Liver (tissue), 9 donors: ENCODE data around the gene CACNG4. TPM values are rescaled to one million over a fixed set of nuclear protein-coding genes. Genes with fewer than 3 reads are reported as not detected.
"Not testable (repeated sequence)": the region's sequence is repeated elsewhere in the genome, so short reads cannot be mapped to it uniquely, and the experiment has no call there.

ENCODE experiments used
- DNase-seq: peaks from one replicate; pipeline ENCODE4 v3.0.0-alpha.2; 2017; ENCODE audit warnings: low spot score
- H3K27ac ChIP-seq, 2 donors: one replicate each; pipeline ENCODE4 v1.7.0; 2013; ENCODE audit warnings: inconsistent platforms in 2 of 2, low read length in 2 of 2, control low read depth in 1 of 2, low read depth in 1 of 2, mild to moderate bottlenecking in 1 of 2
- H3K27me3 ChIP-seq, 4 donors: one replicate each; pipeline versions ENCODE4 v1.6.1 to v1.7.0; 2013; ENCODE audit warnings: low read length in 3 of 4, inconsistent platforms in 1 of 4, mild to moderate bottlenecking in 1 of 4, moderate library complexity in 1 of 4; ENCODE audit not compliant: control insufficient read depth in 4 of 4, insufficient read depth in 4 of 4
- H3K36me3 ChIP-seq, 4 donors: one replicate each; pipeline versions ENCODE4 v1.6.1 to v1.7.0; 2013; ENCODE audit warnings: low read length in 3 of 4, mild to moderate bottlenecking in 3 of 4, low read depth in 1 of 4, moderate library complexity in 1 of 4; ENCODE audit not compliant: control insufficient read depth in 4 of 4, insufficient read depth in 3 of 4
- H3K4me1 ChIP-seq, 4 donors: one replicate each; pipeline versions ENCODE4 v1.6.1 to v1.7.0; 2013; ENCODE audit warnings: low read length in 3 of 4, mild to moderate bottlenecking in 3 of 4, moderate library complexity in 1 of 4; ENCODE audit not compliant: control insufficient read depth in 4 of 4, insufficient read depth in 4 of 4
- H3K4me3 ChIP-seq, 3 donors: one replicate each; pipeline versions ENCODE4 v1.6.1 to v1.7.0; 2013; ENCODE audit warnings: low read length in 3 of 3, control low read depth in 1 of 3, low read depth in 1 of 3, mild to moderate bottlenecking in 1 of 3
- H3K9ac ChIP-seq, 2 donors: one replicate each; pipeline ENCODE4 v1.7.0; 2013; ENCODE audit warnings: low read length in 2 of 2, mild to moderate bottlenecking in 2 of 2, moderate library complexity in 2 of 2, control low read depth in 1 of 2, low read depth in 1 of 2
- H3K9me3 ChIP-seq, 4 donors: one replicate each; pipeline versions ENCODE4 v1.6.1 to v1.7.0; 2013; ENCODE audit warnings: low read length in 3 of 4; ENCODE audit not compliant: control insufficient read depth in 4 of 4
- ATF3 ChIP-seq: IDR thresholded peaks from 2 replicates; pipeline ENCODE4 v1.6.1; 2016; ENCODE audit warnings: antibody characterized with exemption
- CTCF ChIP-seq: fragments of 150-350 bp; IDR thresholded peaks from 2 replicates; pipeline ENCODE4 v1.5.1; 2017; ENCODE audit warnings: improper control_type of control experiment, low read depth, low read length; ENCODE audit not compliant: missing input control
- EGR1 ChIP-seq, 2 donors: IDR thresholded peaks; 2 replicates each; pipeline ENCODE4 v1.6.1; 2016 to 2018; ENCODE audit warnings: antibody characterized with exemption in 2 of 2, low read depth in 2 of 2
- FOXA1 ChIP-seq: IDR thresholded peaks from 2 replicates; pipeline ENCODE4 v1.6.1; 2016; ENCODE audit warnings: antibody characterized with exemption
- FOXA2 ChIP-seq: IDR thresholded peaks from 2 replicates; pipeline ENCODE4 v1.6.1; 2016; ENCODE audit warnings: antibody characterized with exemption
- GABPA ChIP-seq, 2 donors: IDR thresholded peaks in 1 of 2; conservative IDR thresholded peaks in 1 of 2; 2 replicates each; pipeline ENCODE4 v1.6.1; 2016; ENCODE audit warnings: antibody characterized with exemption in 2 of 2, mild to moderate bottlenecking in 1 of 2, moderate library complexity in 1 of 2
- HNF4G ChIP-seq: IDR thresholded peaks from 2 replicates; pipeline ENCODE4 v1.6.1; 2016; ENCODE audit warnings: antibody characterized with exemption
- JUND ChIP-seq, 2 donors: IDR thresholded peaks; 2 replicates each; pipeline ENCODE4 v1.6.1; 2016; ENCODE audit warnings: antibody characterized with exemption in 2 of 2
- MAX ChIP-seq: IDR thresholded peaks from 2 replicates; pipeline ENCODE4 v1.6.1; 2016; ENCODE audit warnings: antibody characterized with exemption
- NR2F2 ChIP-seq: IDR thresholded peaks from 2 replicates; pipeline ENCODE4 v1.6.1; 2016; ENCODE audit warnings: antibody characterized with exemption
- RAD21 ChIP-seq, 2 donors: IDR thresholded peaks; 2 replicates each; pipeline ENCODE4 v1.6.1; 2016; ENCODE audit warnings: antibody characterized with exemption in 2 of 2, mild to moderate bottlenecking in 2 of 2
- REST ChIP-seq: IDR thresholded peaks from 2 replicates; pipeline ENCODE4 v1.6.1; 2016; ENCODE audit warnings: antibody characterized with exemption, mild to moderate bottlenecking
- RXRA ChIP-seq, 2 donors: IDR thresholded peaks; 2 replicates each; pipeline ENCODE4 v1.6.1; 2017 to 2018; ENCODE audit warnings: antibody characterized with exemption in 2 of 2, mild to moderate bottlenecking in 1 of 2
- SP1 ChIP-seq: IDR thresholded peaks from 2 replicates; pipeline ENCODE4 v1.6.1; 2018; ENCODE audit warnings: antibody characterized with exemption, mild to moderate bottlenecking
- TAF1 ChIP-seq: conservative IDR thresholded peaks from 2 replicates; pipeline ENCODE4 v1.6.1; 2016; ENCODE audit warnings: antibody characterized with exemption, mild to moderate bottlenecking
- YY1 ChIP-seq: IDR thresholded peaks from 2 replicates; pipeline ENCODE4 v1.6.1; 2016; ENCODE audit warnings: antibody characterized with exemption, mild to moderate bottlenecking
- ZBTB33 ChIP-seq: IDR thresholded peaks from 2 replicates; pipeline ENCODE4 v1.6.1; 2016; ENCODE audit warnings: antibody characterized with exemption
- WGBS: extraction: QIAGEN DNeasy Blood & Tissue Kit; methylation state at CpG from one replicate; pipeline ENCODE4 v1.1.7; 2013; 5-methylcytosine and 5-hydroxymethylcytosine counted together
- polyA plus RNA-seq, 2 donors: library from polyadenylated mRNA; stranded (reverse) in 1 of 2; unstranded in 1 of 2; fragments of 200-250 nt in 1 of 2; fragments of >200 nt in 1 of 2; fragmentation: Nextera tagmentation in 1 of 2; extraction: Ambion mirVana in 1 of 2; gene quantifications; one replicate each; pipeline versions ENCODE4 v1.2.1 to v1.2.3, GENCODE V29; 2013 to 2015
- total RNA-seq, 2 donors: library from RNA; depleted of rRNA; stranded (reverse); fragments of >200 nt; gene quantifications; one replicate each; pipeline ENCODE4 v1.2.3, GENCODE V29; 2014
- donor health status: healthy.
- donor health status: healthy.
- donor health status: healthy.
- donor health status: healthy.
- donor health status: healthy.

The CACNG4 gene
- total and polyA plus RNA-seq, 4 donors = 0.02 to 0.09 (median 0.08) TPM; not detected in 1

GRCh38 chr17:67040652-67041051 is 76.1 kb downstream of the CACNG4 start:
- Histone ChIP-seq H3K9me3 (no peaks in the 10 kb centered on the region), H3K9ac (no peak overlapping the region), H3K4me3 (no peak overlapping the region), H3K27ac (no peak overlapping the region), H3K27me3 (no peaks in the 10 kb centered on the region), H3K36me3 (no peaks in the 10 kb centered on the region), H3K4me1 (no peaks in the 10 kb centered on the region)
- no peak for DNase-seq
- TF ChIP-seq EGR1 (IDR thresholded peaks at IDR 0.05; ENCODE audit: low read depth in 2 of 2) (no peak), YY1 (no peak), REST (no peak), RAD21 (IDR thresholded peaks at IDR 0.05) (no peak), JUND (IDR thresholded peaks at IDR 0.05) (no peak), MAX (no peak), SP1 (no peak), GABPA (IDR thresholded peaks at IDR 0.05 in 1 of 2, conservative IDR thresholded peaks at IDR 0.05 in 1 of 2) (no peak)
- WGBS = 87% methylated on average over 6 of the region's 6 CpGs

- not testable (repeated sequence) for H3K9me3 ChIP-seq, H3K27me3 ChIP-seq
- WGBS = 95% methylated on average over 5 of the region's 5 CpGs
Observed at GRCh38 chr17:67041119-67041518, 76.6 kb downstream of the CACNG4 start.

GRCh38 chr17:67041531-67041930 is 77.0 kb downstream of the CACNG4 start:
- WGBS = 89% methylated on average over 7 of the region's 7 CpGs
- Histone ChIP-seq H3K9ac (no peak overlapping the region), H3K27ac (no peak overlapping the region), H3K4me1 (no peaks in the 10 kb centered on the region), H3K4me3 (no peak overlapping the region), H3K9me3 (no peaks in the 10 kb centered on the region), H3K36me3 (no peaks in the 10 kb centered on the region), H3K27me3 (no peaks in the 10 kb centered on the region)
- no peak for DNase-seq
- TF ChIP-seq RXRA (IDR thresholded peaks at IDR 0.05) = no peak
- TF ChIP-seq SP1 = no peak
- no peak for TF ChIP-seq YY1
- TF ChIP-seq CTCF = no peak
- TF ChIP-seq TAF1 = no peak
- TF ChIP-seq NR2F2 = no peak
- TF ChIP-seq FOXA1 = no peak
- TF ChIP-seq REST = no peak
- no peak for TF ChIP-seq EGR1 (IDR thresholded peaks at IDR 0.05; ENCODE audit: low read depth in 2 of 2)
- TF ChIP-seq GABPA (IDR thresholded peaks at IDR 0.05 in 1 of 2, conservative IDR thresholded peaks at IDR 0.05 in 1 of 2) = no peak
- TF ChIP-seq HNF4G = no peak
- TF ChIP-seq ZBTB33 = no peak
- no peak for TF ChIP-seq MAX
- no peak for TF ChIP-seq FOXA2
- TF ChIP-seq ATF3 = no peak

More at GRCh38 chr17:67041119-67041518, 76.6 kb downstream of the CACNG4 start:
- H3K4me1 ChIP-seq, H3K9ac ChIP-seq, H3K36me3 ChIP-seq, H3K27ac ChIP-seq, DNase-seq, H3K4me3 ChIP-seq: not testable (repeated sequence)
